Sigmoid colon (tissue), 7 donors: ENCODE results near the gene SIPA1. TPM values are rescaled to one million over a fixed set of nuclear protein-coding genes. Genes with fewer than 3 reads are reported as not detected.
A peak's percentile ranks its signal among the peaks of the same experiment; 100 is the strongest.

ENCODE experiments used
- DNase-seq: peaks from one replicate; pipeline ENCODE4 v3.0.0-alpha.2; 2019
- H3K27ac ChIP-seq, 4 donors: fragments of 200-600 bp; sonication (generic); one replicate each; pipeline ENCODE4 v1.5.1; 2016 to 2019; ENCODE audit warnings: mild to moderate bottlenecking in 1 of 4
- H3K27me3 ChIP-seq, 3 donors: fragments of 200-600 bp; sonication (generic); one replicate each; pipeline ENCODE4 v1.5.1; 2019; ENCODE audit warnings: mild to moderate bottlenecking in 1 of 3
- H3K36me3 ChIP-seq, 4 donors: fragments of 200-600 bp; sonication (generic); one replicate each; pipeline ENCODE4 v1.5.1; 2016 to 2019
- H3K4me1 ChIP-seq, 4 donors: fragments of 200-600 bp; sonication (generic); one replicate each; pipeline ENCODE4 v1.5.1; 2017 to 2019
- H3K4me3 ChIP-seq, 4 donors: fragments of 200-600 bp; sonication (generic); one replicate each; pipeline ENCODE4 v1.5.1; 2017 to 2019; ENCODE audit warnings: mild to moderate bottlenecking in 2 of 4, moderate library complexity in 1 of 4
- H3K9me3 ChIP-seq, 4 donors: fragments of 200-600 bp in 3 of 4; sonication (generic) in 3 of 4; one replicate each; pipeline versions ENCODE4 v1.5.1 to v1.6.1; 2013 to 2019
- CTCF ChIP-seq, 4 experiments: fragments of 450-650 bp in 3 of 4; fragments of 200-600 bp in 1 of 4; IDR thresholded peaks; one replicate each; pipeline ENCODE4 v1.5.1; 2016 to 2019; ENCODE audit warnings: antibody characterized with exemption in 4 of 4, mild to moderate bottlenecking in 3 of 4, moderate library complexity in 2 of 4
- EP300 ChIP-seq, 4 donors: sonication (generic); formaldehyde crosslinking; IDR thresholded peaks; one replicate each; pipeline ENCODE4 v1.6.1; 2017; ENCODE audit warnings: antibody characterized with exemption in 4 of 4
- POLR2A ChIP-seq, 2 donors: fragments of 450-650 bp; IDR thresholded peaks; one replicate each; pipeline ENCODE4 v1.6.1; 2016; ENCODE audit warnings: antibody characterized with exemption in 2 of 2, mild to moderate bottlenecking in 2 of 2, moderate library complexity in 2 of 2
- POLR2AphosphoS5 ChIP-seq, 4 donors: sonication (generic); formaldehyde crosslinking; IDR thresholded peaks; one replicate each; pipeline ENCODE4 v1.6.1; 2017; ENCODE audit warnings: antibody characterized with exemption in 4 of 4
- WGBS, 2 donors: extraction: QIAGEN DNeasy Blood & Tissue Kit; methylation state at CpG; one replicate each; pipeline ENCODE4 v1.1.7; 2013; 5-methylcytosine and 5-hydroxymethylcytosine counted together
- intact Hi-C: fragments of 100-400 bp; cut with DNase I; formaldehyde crosslinking; loops from one replicate; pipeline ENCODE4 v1.15.1; 2023
- polyA plus RNA-seq, 3 donors: library from polyadenylated mRNA; stranded (reverse); fragments of 200-250 nt; gene quantifications; one replicate each; pipeline ENCODE4 v1.2.3, GENCODE V29; 2013
- total RNA-seq, 4 donors: library from RNA; depleted of rRNA; stranded (reverse); fragments of >200 nt; gene quantifications; one replicate each; pipeline ENCODE4 v1.1.0, GENCODE V29; 2016
- donor health status: healthy with polysubstance abuse.
- donor health status: Bipolar disorder and iron deficiency.
- donor health status: healthy.

Gene SIPA1
- total and polyA plus RNA-seq, 7 donors: 19.9 to 53.6 (median 30.7) TPM

GRCh38 chr11:65639623-65640482 is 2.0 kb downstream of the SIPA1 start:
- Histone ChIP-seq H3K4me1 (peaks cover 0 to 50% (median 41%) of the 10 kb centered on the region in 4 donors), H3K36me3 (peaks cover 17 to 41% (median 25%) of the 10 kb centered on the region in 4 donors), H3K9me3 (no peaks in the 10 kb centered on the region), H3K4me3 (peak overlapping the region in 2 of 4 donors; percentile 26 to 79), H3K27me3 (no peaks in the 10 kb centered on the region), H3K27ac (peak overlapping the region; percentile 87 to 90 (median 88))
- intact Hi-C loops: no loop called here
- TF ChIP-seq CTCF (IDR thresholded peaks at IDR 0.05): no peak
- TF ChIP-seq POLR2AphosphoS5 (IDR thresholded peaks at IDR 0.05): no peak
- TF ChIP-seq EP300 (IDR thresholded peaks at IDR 0.05): no peak
- no peak for TF ChIP-seq POLR2A (IDR thresholded peaks at IDR 0.05)
- WGBS, 2 donors: 38 to 69% methylated on average over 8 of the region's 8 CpGs
- no peak for DNase-seq

GRCh38 chr11:65640483-65641296 is 2.8 kb downstream of the SIPA1 start:
- TF ChIP-seq CTCF (IDR thresholded peaks at IDR 0.05) (no peak), EP300 (IDR thresholded peaks at IDR 0.05) (no peak), POLR2A (IDR thresholded peaks at IDR 0.05) (no peak), POLR2AphosphoS5 (IDR thresholded peaks at IDR 0.05) (no peak)
- H3K36me3 ChIP-seq: peaks cover 9 to 39% (median 17%) of the 10 kb centered on the region in 4 donors
- DNase-seq: no peak
- no peaks in the 10 kb centered on the region for H3K9me3 ChIP-seq
- whole genome bisulfite sequencing, 2 donors: 46 to 80% methylated on average over 35 of the region's 35 CpGs
- peak overlapping the region in 3 of 4 donors; percentile 3 to 26 (median 18) for H3K4me3 ChIP-seq
- H3K27ac ChIP-seq: peak overlapping the region; percentile 87 to 90 (median 88)
- H3K27me3 ChIP-seq: no peaks in the 10 kb centered on the region
- H3K4me1 ChIP-seq: peaks cover 0 to 50% (median 41%) of the 10 kb centered on the region in 4 donors
- intact Hi-C loops: no loop called here

- H3K36me3 ChIP-seq: peaks cover 6 to 39% (median 12%) of the 10 kb centered on the region in 4 donors
- peak overlapping the region in 3 of 4 donors; percentile 3 to 26 (median 18) for H3K4me3 ChIP-seq
- H3K9me3 ChIP-seq: no peaks in the 10 kb centered on the region
- DNase-seq: no peak
- 60 to 68% methylated on average over 16 of the region's 16 CpGs for WGBS, 2 donors
- intact Hi-C loops: no loop called here
- peak overlapping the region; percentile 87 to 90 (median 88) for H3K27ac ChIP-seq
- H3K4me1 ChIP-seq: peaks cover 0 to 50% (median 41%) of the 10 kb centered on the region in 4 donors
- H3K27me3 ChIP-seq: no peaks in the 10 kb centered on the region
- TF ChIP-seq CTCF (IDR thresholded peaks at IDR 0.05): no peak
- no peak for TF ChIP-seq EP300 (IDR thresholded peaks at IDR 0.05)
- TF ChIP-seq POLR2AphosphoS5 (IDR thresholded peaks at IDR 0.05): no peak
- TF ChIP-seq POLR2A (IDR thresholded peaks at IDR 0.05): no peak
Observed at GRCh38 chr11:65641297-65642013, 3.6 kb downstream of the SIPA1 start.

- TF ChIP-seq CTCF (IDR thresholded peaks at IDR 0.05) (no peak), EP300 (IDR thresholded peaks at IDR 0.05) (no peak), POLR2AphosphoS5 (IDR thresholded peaks at IDR 0.05) (no peak), POLR2A (IDR thresholded peaks at IDR 0.05) (no peak)
- Histone ChIP-seq H3K36me3 (peaks cover 0 to 32% (median 6%) of the 10 kb centered on the region in 4 donors), H3K27me3 (no peaks in the 10 kb centered on the region), H3K27ac (no peak overlapping the region), H3K9me3 (no peaks in the 10 kb centered on the region), H3K4me3 (peak overlapping the region in 2 of 4 donors; percentile 18 to 26), H3K4me1 (peaks cover 0 to 50% (median 44%) of the 10 kb centered on the region in 4 donors)
- intact Hi-C loops: no loop called here
- DNase-seq: no peak
- WGBS, 2 donors: 45 to 57% methylated on average over 49 of the region's 49 CpGs
Observed at GRCh38 chr11:65642014-65642671, 4.2 kb downstream of the SIPA1 start.
